H9 (cell line): Measurements from ENCODE around the gene SFTPA2. TPM values are rescaled to one million over a fixed set of nuclear protein-coding genes. Genes with fewer than 3 reads are reported as not detected.
"Not testable (repeated sequence)": the region's sequence is repeated elsewhere in the genome, so short reads cannot be mapped to it uniquely, and the experiment has no call there.

Experiments used
- DNase-seq: peaks from one replicate; pipeline ENCODE4 v3.0.0-alpha.2; 2017
- H2AFZ ChIP-seq: one replicate; pipeline ENCODE4 v1.6.1; 2013; ENCODE audit warnings: mild to moderate bottlenecking, low read length, control low read depth, moderate library complexity
- H2AK5ac ChIP-seq: 2 replicates; pipeline ENCODE4 v1.6.1; 2013; ENCODE audit warnings: low read length, control low read depth, mixed read lengths; ENCODE audit not compliant: insufficient read length
- H2BK120ac ChIP-seq: one replicate; pipeline ENCODE4 v1.6.1; 2013; ENCODE audit warnings: low read depth, mild to moderate bottlenecking, low read length, control low read depth, inconsistent platforms; ENCODE audit not compliant: poor library complexity, severe bottlenecking
- H2BK12ac ChIP-seq: 2 replicates; pipeline ENCODE4 v1.6.1; 2013; ENCODE audit warnings: low read length, control low read depth, mixed read lengths, low read depth; ENCODE audit not compliant: insufficient read length
- H2BK15ac ChIP-seq: 2 replicates; pipeline ENCODE4 v1.6.1; 2013; ENCODE audit warnings: low read depth, low read length, control low read depth
- H2BK20ac ChIP-seq: one replicate; pipeline ENCODE4 v1.6.1; 2013; ENCODE audit warnings: low read depth, mild to moderate bottlenecking, low read length, control low read depth, inconsistent platforms; ENCODE audit not compliant: poor library complexity, severe bottlenecking
- H2BK5ac ChIP-seq: 2 replicates; pipeline ENCODE4 v1.6.1; 2013; ENCODE audit warnings: low read length, control low read depth, mixed read lengths; ENCODE audit not compliant: insufficient read length
- H3K14ac ChIP-seq: 2 replicates; pipeline ENCODE4 v1.6.1; 2013; ENCODE audit warnings: low read length, control low read depth; ENCODE audit not compliant: insufficient read depth
- H3K18ac ChIP-seq: 2 replicates; pipeline ENCODE4 v1.6.1; 2013; ENCODE audit warnings: low read depth, mild to moderate bottlenecking, mixed read lengths, low read length, control low read depth; ENCODE audit not compliant: insufficient read length
- H3K23ac ChIP-seq: 2 replicates; pipeline ENCODE4 v1.6.1; 2013; ENCODE audit warnings: low read length, control low read depth, mixed read lengths, low read depth; ENCODE audit not compliant: insufficient read length
- H3K23me2 ChIP-seq: 2 replicates; pipeline ENCODE4 v1.6.1; 2013; ENCODE audit warnings: low read depth, mild to moderate bottlenecking, mixed read lengths, low read length, control low read depth; ENCODE audit not compliant: insufficient read length, poor library complexity, severe bottlenecking
- H3K27ac ChIP-seq: 2 replicates; pipeline ENCODE4 v1.5.1; 2013; ENCODE audit warnings: low read length, control low read depth, mixed read lengths, low read depth; ENCODE audit not compliant: insufficient read length
- H3K27me3 ChIP-seq: 2 replicates; pipeline ENCODE4 v1.6.1; 2013; ENCODE audit warnings: low read length, control low read depth, inconsistent platforms; ENCODE audit not compliant: insufficient read depth
- H3K4ac ChIP-seq: 2 replicates; pipeline ENCODE4 v1.6.1; 2013; ENCODE audit warnings: low read depth, mild to moderate bottlenecking, control low read depth, inconsistent platforms, low read length, moderate library complexity
- H3K4me1 ChIP-seq: 2 replicates; pipeline ENCODE4 v1.6.1; 2013; ENCODE audit warnings: low read length, control low read depth, inconsistent platforms; ENCODE audit not compliant: insufficient read depth
- H3K4me2 ChIP-seq: 2 replicates; pipeline ENCODE4 v1.6.1; 2013; ENCODE audit warnings: low read length, control low read depth, mixed read lengths; ENCODE audit not compliant: insufficient read length, insufficient read depth
- H3K56ac ChIP-seq: 2 replicates; pipeline ENCODE4 v1.6.1; 2013; ENCODE audit warnings: low read depth, mild to moderate bottlenecking, mixed read lengths, low read length, control low read depth; ENCODE audit not compliant: insufficient read length
- H3K79me1 ChIP-seq: 2 replicates; pipeline ENCODE4 v1.6.1; 2013; ENCODE audit warnings: low read depth, mild to moderate bottlenecking, moderate library complexity, low read length, control low read depth, inconsistent platforms; ENCODE audit not compliant: insufficient read depth, poor library complexity, severe bottlenecking
- H3K79me2 ChIP-seq: 2 replicates; pipeline ENCODE4 v1.6.1; 2013; ENCODE audit warnings: low read length, control low read depth, inconsistent platforms; ENCODE audit not compliant: insufficient read depth
- H3K9ac ChIP-seq: 2 replicates; pipeline ENCODE4 v1.6.1; 2013; ENCODE audit warnings: low read length, control low read depth, mixed read lengths; ENCODE audit not compliant: insufficient read length; ENCODE audit errors: extremely low read depth
- H3K9me3 ChIP-seq: one replicate; pipeline ENCODE4 v1.6.1; 2013; ENCODE audit warnings: low read depth, low read length, inconsistent platforms; ENCODE audit not compliant: control insufficient read depth
- H3T11ph ChIP-seq: one replicate; pipeline ENCODE4 v1.6.1; 2013; ENCODE audit warnings: mild to moderate bottlenecking, low read length, control low read depth, inconsistent platforms
- H4K20me1 ChIP-seq: one replicate; pipeline ENCODE4 v1.6.1; 2013; ENCODE audit not compliant: control insufficient read depth, insufficient read length, insufficient read depth
- H4K5ac ChIP-seq: 2 replicates; pipeline ENCODE4 v1.6.1; 2013; ENCODE audit warnings: low read depth, mild to moderate bottlenecking, mixed read lengths, low read length, control low read depth; ENCODE audit not compliant: insufficient read length
- H4K8ac ChIP-seq: replicated peaks from 2 replicates; pipeline ENCODE4 v1.6.1; 2013; ENCODE audit warnings: low read length, control low read depth, mixed read lengths, low read depth; ENCODE audit not compliant: insufficient read length
- H4K91ac ChIP-seq: 2 replicates; pipeline ENCODE4 v1.6.1; 2013; ENCODE audit warnings: low read depth, mild to moderate bottlenecking, moderate library complexity, mixed read lengths, low read length, control low read depth; ENCODE audit not compliant: insufficient read length
- H3K27ac Mint-ChIP-seq, 3 experiments: 2 replicates in 2 of 3; 3 replicates in 1 of 3; pipeline ENCODE4 v1.8.0; 2020 to 2021; ENCODE audit warnings: mixed read lengths in 3 of 3, mild to moderate bottlenecking in 1 of 3, moderate library complexity in 1 of 3
- H3K27me3 Mint-ChIP-seq: 2 replicates; pipeline ENCODE4 v1.8.0; 2021; ENCODE audit warnings: low read depth, mild to moderate bottlenecking, moderate library complexity, mixed read lengths
- H3K36me3 Mint-ChIP-seq, 3 experiments: 2 replicates in 2 of 3; 3 replicates in 1 of 3; pipeline ENCODE4 v1.8.0; 2020 to 2021; ENCODE audit warnings: low read depth in 3 of 3, mixed read lengths in 3 of 3; ENCODE audit not compliant: insufficient read depth in 1 of 3
- H3K4me1 Mint-ChIP-seq, 2 experiments: 2 replicates each; pipeline ENCODE4 v1.8.0; 2020; ENCODE audit warnings: mixed read lengths in 2 of 2
- H3K4me3 Mint-ChIP-seq, 2 experiments: 2 replicates in 1 of 2; 3 replicates in 1 of 2; pipeline ENCODE4 v1.8.0; 2020 to 2021; ENCODE audit warnings: mild to moderate bottlenecking in 2 of 2, mixed read lengths in 2 of 2, moderate library complexity in 1 of 2
- H3K9me3 Mint-ChIP-seq, 2 experiments: 2 replicates in 1 of 2; 3 replicates in 1 of 2; pipeline ENCODE4 v1.8.0; 2020; ENCODE audit warnings: mild to moderate bottlenecking in 2 of 2, mixed read lengths in 2 of 2, moderate library complexity in 1 of 2
- WGBS: extraction: QIAGEN DNeasy Blood & Tissue Kit; methylation state at CpG from one replicate; pipeline ENCODE4 v1.1.7; 2013; ENCODE audit warnings: missing lambda C conversion rate, low lambda C conversion rate, mixed read lengths; ENCODE audit not compliant: insufficient read length; ENCODE audit errors: extremely low coverage; 5-methylcytosine and 5-hydroxymethylcytosine counted together
- total RNA-seq: library from RNA; stranded (reverse); gene quantifications from 2 replicates; pipeline ENCODE4 v1.2.1, GENCODE V29; 2021
- TF ChIP-seq, protein P1 (sequence below): fragments of 200-600 bp; sonication (generic); conservative IDR thresholded peaks from 3 replicates; pipeline ENCODE4 v1.8.0; 2021; ENCODE audit warnings: antibody characterized with exemption, mild to moderate bottlenecking

Gene SFTPA2
- total RNA-seq, 1 experiment from 2014 or later = not detected

GRCh38 chr10:79579361-79579760 lies 19.2 kb upstream of the SFTPA2 start:
- H2AFZ ChIP-seq = no peak overlapping the region
- no peaks in the 10 kb centered on the region for H3K79me1 ChIP-seq
- no peak overlapping the region for H3K14ac ChIP-seq

GRCh38 chr10:79570624-79571023 lies 10.4 kb upstream of the SFTPA2 start:
- peaks cover 2 to 11% (median 5%) of the 10 kb centered on the region in 3 experiments; a peak in 3 of 7 replicates for H3K36me3 Mint-ChIP-seq
- not testable (repeated sequence) for H3K4me3 Mint-ChIP-seq, H3K27ac Mint-ChIP-seq

More at GRCh38 chr10:79579361-79579760, 19.2 kb upstream of the SFTPA2 start:
- Histone ChIP-seq H2BK120ac (no peak overlapping the region), H3K27ac (no peak overlapping the region), H3K9ac (no peak overlapping the region), H3T11ph (no peak overlapping the region), H3K9me3 (no peaks in the 10 kb centered on the region), H4K5ac (no peak overlapping the region), H3K4me2 (no peak overlapping the region), H4K8ac (no peak overlapping the region), H2BK20ac (no peak overlapping the region), H3K79me2 (no peaks in the 10 kb centered on the region), H2BK15ac (no peak overlapping the region), H3K27me3 (no peaks in the 10 kb centered on the region), H2AK5ac (no peak overlapping the region), H2BK5ac (no peak overlapping the region), H4K20me1 (no peaks in the 10 kb centered on the region), H2BK12ac (no peak overlapping the region), H3K18ac (no peak overlapping the region), H3K56ac (no peak overlapping the region), H3K23me2 (no peaks in the 10 kb centered on the region), H3K23ac (no peak overlapping the region), H4K91ac (no peak overlapping the region), H3K4me1 (no peaks in the 10 kb centered on the region), H3K4ac (no peak overlapping the region)
- Mint-ChIP-seq H3K9me3 (peaks cover 12 to 18% of the 10 kb centered on the region in 2 experiments; a peak in 4 of 5 replicates), H3K36me3 (peaks cover 0 to 2% (median 2%) of the 10 kb centered on the region in 3 experiments; a peak in 1 of 7 replicates), H3K4me1 (peaks cover 0 to 4% of the 10 kb centered on the region in 2 experiments; a peak in 1 of 4 replicates), H3K27ac (no peak overlapping the region), H3K27me3 (peaks cover 18% of the 10 kb centered on the region), H3K4me3 (no peak overlapping the region)
- TF ChIP-seq, protein P1, sequence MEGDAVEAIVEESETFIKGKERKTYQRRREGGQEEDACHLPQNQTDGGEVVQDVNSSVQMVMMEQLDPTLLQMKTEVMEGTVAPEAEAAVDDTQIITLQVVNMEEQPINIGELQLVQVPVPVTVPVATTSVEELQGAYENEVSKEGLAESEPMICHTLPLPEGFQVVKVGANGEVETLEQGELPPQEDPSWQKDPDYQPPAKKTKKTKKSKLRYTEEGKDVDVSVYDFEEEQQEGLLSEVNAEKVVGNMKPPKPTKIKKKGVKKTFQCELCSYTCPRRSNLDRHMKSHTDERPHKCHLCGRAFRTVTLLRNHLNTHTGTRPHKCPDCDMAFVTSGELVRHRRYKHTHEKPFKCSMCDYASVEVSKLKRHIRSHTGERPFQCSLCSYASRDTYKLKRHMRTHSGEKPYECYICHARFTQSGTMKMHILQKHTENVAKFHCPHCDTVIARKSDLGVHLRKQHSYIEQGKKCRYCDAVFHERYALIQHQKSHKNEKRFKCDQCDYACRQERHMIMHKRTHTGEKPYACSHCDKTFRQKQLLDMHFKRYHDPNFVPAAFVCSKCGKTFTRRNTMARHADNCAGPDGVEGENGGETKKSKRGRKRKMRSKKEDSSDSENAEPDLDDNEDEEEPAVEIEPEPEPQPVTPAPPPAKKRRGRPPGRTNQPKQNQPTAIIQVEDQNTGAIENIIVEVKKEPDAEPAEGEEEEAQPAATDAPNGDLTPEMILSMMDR = no peak
- DNase-seq = no peak
- WGBS = no CpG with 5 or more reads among the region's 2 CpGs

More at GRCh38 chr10:79570624-79571023, 10.4 kb upstream of the SFTPA2 start:
- not testable (repeated sequence) for H2BK5ac ChIP-seq, H3K56ac ChIP-seq, H2BK120ac ChIP-seq, H4K20me1 ChIP-seq, H3K79me2 ChIP-seq, H3K18ac ChIP-seq, H3K4me2 ChIP-seq, H3K4me1 Mint-ChIP-seq, H2BK20ac ChIP-seq, H3K27me3 ChIP-seq, H2BK15ac ChIP-seq, H4K5ac ChIP-seq, H4K8ac ChIP-seq, DNase-seq, H3T11ph ChIP-seq, H3K14ac ChIP-seq, H2BK12ac ChIP-seq, H4K91ac ChIP-seq, H3K79me1 ChIP-seq, H3K4ac ChIP-seq, H3K27ac ChIP-seq, H3K23me2 ChIP-seq, H3K23ac ChIP-seq, H3K9ac ChIP-seq, H2AFZ ChIP-seq, H2AK5ac ChIP-seq, H3K4me1 ChIP-seq
- H3K27me3 Mint-ChIP-seq = peaks cover 49% of the 10 kb centered on the region
- peaks cover 12% of the 10 kb centered on the region for H3K9me3 ChIP-seq
- WGBS = no CpG with 5 or more reads among the region's 6 CpGs
- H3K9me3 Mint-ChIP-seq = peaks cover 35 to 42% of the 10 kb centered on the region in 2 experiments
